ENCODE results near the gene TXK. TPM values are rescaled to one million over a fixed set of nuclear protein-coding genes. Genes with fewer than 3 reads are reported as not detected.

Gene TXK
- total RNA-seq, 1 donor from 2014 or later: 1.4 TPM

Other genes starting within 250 kb of the TXK start
- 9.7 TPM for gene NFXL1, start 219.7 kb downstream of the TXK start, total RNA-seq
- gene CNGA1, start 117.6 kb downstream of the TXK start, total RNA-seq: 7.2 TPM
- 44.2 TPM for gene NIPAL1, start 117.5 kb downstream of the TXK start, total RNA-seq
- 6.3 TPM for gene TEC, start 135.6 kb upstream of the TXK start, total RNA-seq
- 79.1 TPM for gene SLAIN2, start 207.3 kb upstream of the TXK start, total RNA-seq

All from esophagus mucosa (tissue), 1 donor.